Panc1 (cell line): ENCODE measurements around the gene C11orf16. TPM values are rescaled to one million over a fixed set of nuclear protein-coding genes. Genes with fewer than 3 reads are reported as not detected.
"Not testable (repeated sequence)": the region's sequence is repeated elsewhere in the genome, so short reads cannot be mapped to it uniquely, and the experiment has no call there.

Experiments
- ATAC-seq: fragments of 200-7000 bp; cut with Tn5 transposase; 2 replicates; pipeline ENCODE4 v1.9.1; 2020; ENCODE audit warnings: mild to moderate bottlenecking, moderate library complexity
- BruUV-seq: library from RNA; stranded (reverse); fragments of 400-500 nt; replicated peaks from 2 replicates; lab custom pipeline; 2021; lab: Mats Ljungman, UMichigan
- CTCF ChIA-PET: fragments of 300-600 bp; sonication (Branson Sonifier 250); formaldehyde crosslinking; loops from one replicate; lab custom pipeline; 2022; ENCODE audit warnings: antibody characterized with exemption; lab: Charles Lee
- POLR2A ChIA-PET: fragments of 300-600 bp; sonication (Branson Sonifier 250); formaldehyde crosslinking; loops from one replicate; lab custom pipeline; 2022; ENCODE audit warnings: antibody characterized with exemption; lab: Charles Lee
- DNase-seq: peaks from one replicate; pipeline ENCODE4 v3.0.0-alpha.2; 2010; ENCODE audit warnings: low read depth, low spot score
- H3K27ac ChIP-seq: 2 replicates; pipeline ENCODE4 v1.5.1; 2011; ENCODE audit warnings: mild to moderate bottlenecking, low read length, inconsistent platforms
- H3K27me3 ChIP-seq: fragments of 200-500 bp; sonication (Bioruptor generic); 2 replicates; pipeline ENCODE4 v1.6.0; 2014; ENCODE audit warnings: low read length, inconsistent platforms; ENCODE audit not compliant: control insufficient read depth, insufficient read depth
- H3K36me3 ChIP-seq: fragments of 200-500 bp; sonication (Bioruptor generic); 2 replicates; pipeline ENCODE4 v1.5.1; 2014; ENCODE audit warnings: inconsistent platforms, mild to moderate bottlenecking, low read length, moderate library complexity; ENCODE audit not compliant: control insufficient read depth, insufficient read depth
- H3K4me1 ChIP-seq: 2 replicates; pipeline ENCODE4 v1.5.1; 2011; ENCODE audit warnings: inconsistent platforms, mild to moderate bottlenecking, low read length, moderate library complexity; ENCODE audit not compliant: control insufficient read depth, insufficient read depth
- H3K4me3 ChIP-seq, 2 experiments: 2 replicates each; pipeline ENCODE4 v1.5.1; 2011 to 2012; ENCODE audit warnings: low read depth in 2 of 2, low read length in 2 of 2, mild to moderate bottlenecking in 2 of 2, inconsistent platforms in 1 of 2, moderate library complexity in 1 of 2
- H3K9me3 ChIP-seq: fragments of 200-500 bp; sonication (Bioruptor generic); 2 replicates; pipeline ENCODE4 v1.5.1; 2014; ENCODE audit warnings: low read depth, mild to moderate bottlenecking, inconsistent platforms, low read length, moderate library complexity; ENCODE audit not compliant: control insufficient read depth, insufficient read depth
- CTCF ChIP-seq: fragments of 450-650 bp; IDR thresholded peaks from 2 replicates; pipeline ENCODE4 v1.5.1; 2017; ENCODE audit warnings: mild to moderate bottlenecking
- POLR2AphosphoS5 ChIP-seq: IDR thresholded peaks from 2 replicates; pipeline ENCODE4 v1.6.1; 2012; ENCODE audit warnings: mild to moderate bottlenecking, low read depth, low read length, moderate library complexity
- REST ChIP-seq, 2 experiments: IDR thresholded peaks; 2 replicates each; pipeline ENCODE4 v1.6.1; 2011 to 2012; ENCODE audit warnings: low read depth in 2 of 2, control low read depth in 1 of 2, low read length in 1 of 2, mild to moderate bottlenecking in 1 of 2, moderate library complexity in 1 of 2; ENCODE audit not compliant: insufficient read depth in 1 of 2
- SIN3A ChIP-seq: IDR thresholded peaks from 2 replicates; pipeline ENCODE4 v1.6.1; 2012; ENCODE audit warnings: low read depth, mild to moderate bottlenecking, low read length, moderate library complexity, borderline replicate concordance; ENCODE audit not compliant: insufficient read depth
- TCF7L2 ChIP-seq: IDR thresholded peaks from 2 replicates; pipeline ENCODE4 v1.6.1; 2011; ENCODE audit warnings: mild to moderate bottlenecking, low read depth, low read length, inconsistent platforms
- in situ Hi-C: cut with HindIII; loops from 2 replicates; pipeline ENCODE4 v1.10.0; 2016; ENCODE audit warnings: low sequenced_read_pairs, low pct_unique_long_range_greater_than_20kb
- intact Hi-C: fragments of 100-400 bp; cut with micrococcal nuclease; formaldehyde crosslinking; loops from one replicate; pipeline ENCODE4 v1.10.0; 2022; ENCODE audit not compliant: unreplicated experiment
- total RNA-seq: library from RNA; stranded (reverse); gene quantifications from one replicate; pipeline ENCODE4 v1.2.1, GENCODE V29; 2021; ENCODE audit not compliant: unreplicated experiment

Gene C11orf16
- total RNA-seq, 1 experiment from 2014 or later: 0.15 TPM

- in situ Hi-C loops, H3K4me1 ChIP-seq, H3K4me3 ChIP-seq, ATAC-seq, BruUV-seq, H3K27ac ChIP-seq, H3K27me3 ChIP-seq, POLR2A ChIA-PET, DNase-seq, H3K36me3 ChIP-seq, H3K9me3 ChIP-seq, intact Hi-C loops: not testable (repeated sequence)
- CTCF ChIA-PET: interaction anchor here (0.6 to 0.8 kb wide), 2 partner anchors 19 to 193 kb away, joined by 3 to 5 read pairs; no protein-coding TSS in a partner anchor
Measured at GRCh38 chr11:8881585-8881984, 51.2 kb downstream of the C11orf16 start.

GRCh38 chr11:8878771-8879170, 54.0 kb downstream of the C11orf16 start:
- H3K4me3 ChIP-seq: no peak overlapping the region
- H3K9me3 ChIP-seq: no peaks in the 10 kb centered on the region
- in situ Hi-C loops (no loop called here), intact Hi-C loops (no loop called here)
- H3K4me1 ChIP-seq: no peaks in the 10 kb centered on the region
- no peak overlapping the region for H3K27ac ChIP-seq
- no peaks in the 10 kb centered on the region; the same call in 1 of the 2 replicates for H3K27me3 ChIP-seq
- no peaks in the 10 kb centered on the region for H3K36me3 ChIP-seq
- POLR2A ChIA-PET: no interaction called here
- no TSS peak for BruUV-seq
- ATAC-seq: no peak
- CTCF ChIA-PET: interaction anchor here (0.6 kb wide), 1 partner anchor 82 kb away, joined by 6 read pairs; no protein-coding TSS in a partner anchor
- TF ChIP-seq SIN3A (no peak), POLR2AphosphoS5 (no peak), TCF7L2 (no peak), REST (IDR thresholded peaks at IDR 0.05; ENCODE audit: insufficient read depth in 1 of 2, low read depth in 2 of 2, low read length in 1 of 2) (no peak), CTCF (no peak)
- no peak for DNase-seq

- H3K9me3 ChIP-seq: no peaks in the 10 kb centered on the region
- H3K4me1 ChIP-seq: peaks cover 14% of the 10 kb centered on the region
- no peak overlapping the region for H3K27ac ChIP-seq
- no TSS peak for BruUV-seq
- ChIA-PET POLR2A (interaction anchor here (0.9 kb wide), 1 partner anchor 9 kb away, joined by 3 read pairs; no protein-coding TSS in a partner anchor), CTCF (interaction anchor here (0.6 kb wide), 1 partner anchor 15 kb away, joined by 3 read pairs; no protein-coding TSS in a partner anchor)
- ATAC-seq: no peak
- no peaks in the 10 kb centered on the region; the same call in 1 of the 2 replicates for H3K27me3 ChIP-seq
- in situ Hi-C loops (no loop called here), intact Hi-C loops (loop anchor here (5.0 kb wide), 1 partner anchor 187 kb away; no protein-coding TSS in a partner anchor)
- TF ChIP-seq SIN3A (no peak), REST (IDR thresholded peaks at IDR 0.05; ENCODE audit: insufficient read depth in 1 of 2, low read depth in 2 of 2, low read length in 1 of 2) (no peak), POLR2AphosphoS5 (no peak), TCF7L2 (no peak), CTCF (no peak)
- H3K4me3 ChIP-seq: no peak overlapping the region
- no peaks in the 10 kb centered on the region for H3K36me3 ChIP-seq
- DNase-seq: no peak
Measured at GRCh38 chr11:8873741-8874405, 58.9 kb downstream of the C11orf16 start.
